ENCODE data around the gene LRRC8C.

The LRRC8C gene

DNA sequence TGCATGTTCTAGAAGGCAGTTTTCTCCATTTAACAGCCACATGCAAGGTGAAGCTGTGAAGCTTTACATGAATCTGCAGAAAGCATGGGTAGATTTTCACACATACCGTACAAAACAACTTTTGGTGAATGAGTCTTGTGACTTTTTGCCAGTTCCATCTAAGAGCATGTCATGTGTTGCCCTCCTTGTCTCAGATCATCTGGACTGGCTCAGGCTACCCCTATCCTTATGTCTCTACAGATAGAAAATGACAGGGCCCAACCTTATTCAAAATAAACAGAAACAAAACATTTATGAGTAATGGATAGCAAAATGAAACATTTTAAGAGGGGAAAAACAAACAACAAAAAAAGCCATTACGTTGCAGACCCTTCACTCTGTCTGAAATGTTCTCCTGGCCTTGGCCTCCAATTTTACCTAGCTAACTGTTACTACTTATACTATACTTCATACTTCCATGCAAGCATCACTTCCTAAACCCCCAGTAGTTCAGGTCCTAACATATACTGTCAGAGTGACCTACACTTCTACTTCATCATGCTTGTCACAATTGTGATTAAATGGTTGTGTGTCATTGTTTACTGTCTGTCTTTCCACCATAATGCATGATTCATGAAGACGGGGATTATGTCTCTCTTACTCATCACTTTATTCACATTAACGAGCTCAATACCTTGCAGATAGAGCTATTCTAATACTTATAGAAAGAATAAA, 39.0 kb downstream of the LRRC8C start:
- no peak for DNase-seq (ENCODE audit: low spot score)

DNA sequence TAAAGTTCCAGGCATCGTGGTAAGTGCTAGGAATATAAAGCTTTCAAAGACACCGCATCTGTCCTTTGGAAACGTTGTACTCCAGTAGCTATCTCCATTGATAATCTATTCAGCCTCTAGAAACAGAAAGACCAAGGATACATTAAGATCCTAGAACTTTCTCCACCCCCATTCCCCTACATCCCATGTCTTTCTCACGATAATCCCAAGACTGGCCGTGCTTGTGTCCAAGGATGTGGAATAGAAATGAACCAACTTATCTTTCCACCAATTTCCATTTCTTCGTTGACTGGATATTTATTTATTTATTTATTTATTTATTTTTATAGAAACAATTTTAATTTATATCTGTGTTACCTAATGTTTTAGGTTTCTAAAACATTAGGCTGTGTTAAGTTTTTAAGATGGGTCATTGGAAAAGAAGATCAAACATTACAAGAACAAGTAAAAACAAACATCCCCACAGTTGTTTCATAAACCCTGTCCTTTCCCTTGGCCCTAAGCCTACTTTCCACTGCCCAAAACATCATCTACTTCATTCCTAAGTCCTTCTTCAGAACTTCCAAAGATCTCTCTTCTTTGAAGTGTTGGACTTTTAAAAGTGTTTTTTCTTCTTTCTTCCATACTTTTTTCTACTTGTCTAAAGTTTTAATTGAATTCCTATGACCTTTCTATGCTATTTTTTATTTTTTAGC, 39.7 kb downstream of the LRRC8C start:
- DNase-seq (ENCODE audit: low spot score), result no peak

DNA sequence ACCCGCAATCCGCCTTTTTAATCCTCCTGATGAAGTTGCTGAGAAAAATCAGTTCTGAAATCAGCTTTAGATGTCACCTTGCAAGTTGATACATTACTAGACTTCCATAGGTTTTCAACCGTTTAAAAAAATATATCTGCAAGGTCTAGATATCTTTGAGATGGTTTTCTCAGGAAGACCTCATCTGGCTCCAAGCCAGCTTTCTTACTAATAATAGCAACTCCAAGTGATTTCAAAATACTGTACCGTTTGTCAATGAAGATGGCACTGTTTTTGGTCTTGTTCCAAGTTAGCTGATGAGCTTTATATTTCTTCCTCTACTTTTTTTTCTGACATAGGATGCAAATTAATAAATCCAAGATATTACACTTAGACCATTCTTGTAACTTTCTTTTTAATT, 40.3 kb downstream of the LRRC8C start:
- no peak for DNase-seq (ENCODE audit: low spot score)

DNA sequence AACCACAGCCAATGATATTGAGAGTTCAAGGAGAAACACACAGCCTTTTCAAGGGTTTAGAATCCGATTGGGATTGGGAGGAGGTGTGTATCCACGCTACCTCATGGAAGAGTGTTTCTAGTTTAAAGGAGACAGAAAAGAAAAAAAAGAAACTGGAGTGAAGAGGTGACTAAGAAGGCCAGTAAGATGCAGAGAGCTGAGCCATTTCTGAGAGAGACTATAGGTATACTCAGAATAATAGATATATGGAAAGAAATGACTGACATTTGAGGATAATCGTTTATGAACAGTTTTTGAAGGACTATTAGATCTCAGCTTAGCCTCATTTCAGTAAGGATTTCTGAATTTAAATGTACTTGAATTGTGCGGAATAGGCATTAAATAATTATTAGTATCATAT, 42.8 kb downstream of the LRRC8C start:
- DNase-seq (ENCODE audit: low spot score), result no peak

DNA sequence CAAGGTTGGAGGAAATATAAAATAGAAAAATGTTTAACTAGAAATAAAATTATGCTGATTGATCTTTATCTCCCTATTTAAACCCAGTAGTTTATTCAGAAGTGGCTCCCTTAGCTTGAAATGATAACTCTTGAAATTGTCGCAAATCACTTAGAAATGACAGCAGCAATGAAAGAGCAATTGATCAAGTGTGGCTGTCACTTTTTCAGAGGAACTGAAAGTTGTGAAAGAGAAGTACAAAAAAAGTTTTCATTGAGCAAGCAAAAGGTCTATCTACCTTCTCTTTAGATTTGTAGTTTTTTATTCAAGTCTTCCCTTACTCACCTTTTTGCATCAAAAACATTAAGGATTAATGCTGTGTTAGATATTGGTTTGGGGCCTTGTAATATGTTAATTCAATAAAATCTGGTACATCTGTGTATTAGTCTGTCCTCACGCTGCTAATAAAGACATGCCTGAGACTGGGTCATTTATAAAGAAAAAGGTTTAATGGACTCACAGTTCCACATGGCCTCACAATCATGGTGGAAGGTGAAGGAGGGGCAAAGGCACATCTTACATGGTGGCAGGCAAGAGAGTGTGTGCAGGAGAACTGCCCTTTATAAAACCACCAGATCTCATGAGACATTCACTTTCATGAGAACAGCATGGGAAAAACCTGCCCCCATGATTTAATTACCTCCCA, 48.3 kb downstream of the LRRC8C start:
- DNase-seq (ENCODE audit: low spot score), result no peak

DNA sequence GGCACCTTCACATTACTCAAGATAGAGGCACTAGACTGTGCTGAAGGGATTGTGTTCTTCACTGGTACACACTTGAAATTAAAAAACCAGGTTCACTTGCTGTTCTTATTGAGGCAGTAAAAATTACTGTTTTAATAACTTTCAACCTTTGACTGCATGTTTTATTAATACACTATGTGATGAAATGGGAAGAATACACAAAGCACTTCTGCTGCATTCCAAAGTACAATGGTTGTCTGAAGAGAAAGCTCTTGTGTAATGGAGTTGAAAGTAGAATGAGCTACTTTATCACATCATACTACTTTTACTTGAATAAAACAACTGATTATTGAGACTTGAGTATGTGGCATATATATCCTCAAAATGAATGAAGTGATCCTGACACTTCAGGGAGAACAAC, 49.7 kb downstream of the LRRC8C start:
- no peak for DNase-seq (ENCODE audit: low spot score)

DNA sequence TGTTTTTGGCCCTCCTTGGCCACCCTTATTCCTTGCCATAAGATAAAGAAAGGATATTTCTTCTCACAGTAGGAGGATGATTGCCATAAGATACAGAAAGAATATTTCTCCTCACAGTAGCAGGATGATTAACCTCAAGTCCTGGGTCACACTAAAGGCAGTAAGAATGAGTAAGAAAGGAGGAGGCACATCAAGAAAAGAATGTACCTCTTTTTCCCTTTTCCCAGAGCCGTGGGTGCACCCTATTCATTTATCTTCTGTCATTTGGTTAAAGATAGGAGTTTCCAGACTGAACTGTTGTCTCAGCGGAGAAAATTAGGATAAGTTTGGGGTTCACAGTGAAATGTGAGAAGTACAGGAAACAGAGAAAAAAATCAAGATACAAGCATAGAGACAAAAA, 52.5 kb downstream of the LRRC8C start:
- DNase-seq (ENCODE audit: low spot score), result no peak

DNA sequence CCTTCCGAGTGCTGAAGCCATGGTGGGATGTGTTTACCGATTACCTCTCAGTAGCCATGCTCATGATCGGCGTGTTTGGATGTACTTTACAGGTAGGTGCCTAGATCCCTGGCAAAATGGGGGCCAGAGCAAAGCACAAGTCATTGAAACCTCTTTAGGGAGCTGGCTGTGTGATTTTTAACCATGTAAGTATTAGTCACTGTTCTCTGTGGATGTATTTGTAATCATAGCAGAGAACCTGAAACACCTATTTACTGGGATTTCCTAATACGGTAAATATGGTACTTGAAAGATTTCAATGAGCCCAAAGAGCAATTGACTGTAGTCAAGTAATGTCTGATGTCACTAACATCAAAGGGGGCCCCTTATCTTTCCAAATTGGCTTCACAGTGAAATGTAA, 53.6 kb downstream of the LRRC8C start:
- no peak for DNase-seq (ENCODE audit: low spot score)

DNA sequence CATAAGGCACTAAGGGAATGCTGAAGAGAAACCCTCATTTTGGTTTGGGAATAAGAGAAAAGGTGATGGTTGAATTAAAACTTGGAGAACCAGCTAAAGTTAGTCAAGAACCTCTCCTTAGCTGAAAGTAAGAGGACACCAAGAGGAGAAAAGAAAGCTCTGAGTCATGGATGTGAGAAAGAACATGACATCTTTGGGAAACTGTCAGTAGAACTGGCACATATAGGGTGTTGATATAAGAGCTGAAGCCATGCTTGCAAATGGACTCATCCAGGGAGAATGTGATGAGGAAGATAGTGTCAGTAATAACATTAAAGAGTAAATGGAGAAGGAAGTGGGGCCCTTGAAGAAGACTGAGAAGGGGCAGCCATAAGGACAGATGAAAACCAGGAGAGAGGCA, 54.3 kb downstream of the LRRC8C start:
- no peak for DNase-seq (ENCODE audit: low spot score)

DNA sequence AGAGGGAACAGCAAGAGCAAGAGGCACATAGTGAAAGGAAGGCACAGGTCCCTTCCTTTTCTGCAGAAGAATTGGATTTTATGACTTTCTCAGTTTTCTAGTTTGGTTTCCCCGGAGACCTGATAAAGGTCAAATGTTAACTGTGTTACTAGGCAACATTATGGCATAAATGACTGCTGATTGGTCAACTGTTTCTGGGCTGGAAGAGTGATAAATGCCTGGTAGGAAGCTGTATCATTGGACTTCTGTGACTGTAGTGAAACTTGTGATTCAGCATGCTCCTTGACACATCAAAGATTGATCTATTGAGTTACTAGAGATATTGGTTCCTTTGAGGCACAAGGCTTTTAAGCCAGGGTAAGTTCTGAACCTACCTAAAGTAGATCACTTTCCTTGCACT, 55.7 kb downstream of the LRRC8C start:
- no peak for DNase-seq (ENCODE audit: low spot score)

DNA sequence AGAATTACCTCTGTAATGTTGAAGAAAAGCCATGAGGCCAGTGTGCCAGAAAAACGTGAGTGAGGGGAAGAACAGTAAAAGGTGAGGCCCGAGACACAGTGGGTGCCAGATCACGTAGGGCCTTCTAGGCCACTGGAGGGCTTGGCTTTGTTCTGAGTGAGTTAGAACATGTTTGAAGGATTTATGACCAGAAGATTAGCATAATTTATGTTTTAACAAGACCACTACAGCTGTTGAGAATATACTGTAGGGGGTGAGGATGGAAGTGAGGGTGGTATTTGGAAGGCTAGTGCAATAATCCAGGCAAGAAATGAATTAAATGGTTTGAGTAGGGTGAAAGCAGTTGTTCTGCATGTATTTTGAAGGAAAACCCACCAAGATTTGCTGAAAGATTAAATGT, 56.3 kb downstream of the LRRC8C start:
- no peak for DNase-seq (ENCODE audit: low spot score)

DNA sequence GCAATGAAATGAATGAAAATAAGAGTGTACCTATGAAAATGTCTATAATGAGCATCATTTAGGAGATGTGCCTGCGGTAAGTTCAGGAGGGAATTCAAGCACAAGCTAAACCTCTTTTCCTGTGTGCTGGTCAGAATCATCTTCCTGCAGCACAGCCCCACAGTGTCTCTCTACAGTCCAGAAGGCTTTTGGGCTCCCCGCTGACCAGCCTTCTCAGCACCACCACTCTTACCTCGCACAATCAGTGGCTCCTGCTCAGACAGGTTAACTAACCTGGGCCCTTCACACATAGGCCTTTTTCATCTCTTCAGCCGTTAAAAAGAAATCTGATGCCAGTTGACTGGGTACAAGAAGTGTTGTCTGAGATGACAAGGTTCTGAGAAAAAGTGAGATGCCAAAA, 57.7 kb downstream of the LRRC8C start:
- no peak for DNase-seq (ENCODE audit: low spot score)

DNA sequence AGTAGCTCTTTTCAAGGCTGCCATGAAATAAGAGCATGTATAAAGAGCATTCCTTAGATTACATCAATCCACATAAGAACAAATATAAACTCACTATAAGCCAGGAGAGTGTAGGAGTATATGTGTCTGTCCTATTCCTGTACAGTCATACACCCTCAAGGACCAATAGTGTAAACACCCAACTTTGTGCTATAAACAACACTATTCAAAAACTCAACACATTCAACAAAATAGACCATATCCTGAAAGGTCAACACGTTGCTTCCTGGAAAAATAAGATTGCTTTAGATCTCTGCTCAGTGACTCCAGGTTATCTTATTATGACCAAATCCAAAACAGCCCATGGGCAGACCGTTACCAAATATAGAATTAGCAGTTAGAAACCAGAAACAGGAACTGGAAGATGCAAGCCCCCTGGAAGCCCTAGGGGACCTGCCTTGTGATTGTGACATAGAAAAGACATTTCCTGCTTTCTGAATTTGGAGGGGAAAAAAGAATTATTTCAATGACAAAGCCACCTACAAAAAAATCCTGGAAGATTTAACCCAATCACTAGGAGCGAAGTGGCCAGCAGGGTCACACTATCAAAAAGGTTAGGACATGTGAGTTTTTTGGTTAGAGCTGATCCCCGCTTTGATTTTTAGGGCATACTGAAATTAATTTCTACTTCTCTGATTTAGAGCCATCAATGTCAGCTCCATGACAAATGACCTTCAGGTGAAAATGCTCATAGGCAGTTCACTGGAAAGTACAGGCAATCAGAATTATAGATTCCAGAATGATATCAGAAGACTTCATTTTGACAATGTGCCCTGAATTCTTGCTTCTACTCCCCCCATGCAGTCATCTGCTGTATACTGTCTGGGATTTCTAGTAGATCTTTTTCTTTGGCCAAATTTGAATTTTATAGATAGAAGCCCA, 59.9 kb downstream of the LRRC8C start:
- DNase-seq (ENCODE audit: low spot score), result no peak

DNA sequence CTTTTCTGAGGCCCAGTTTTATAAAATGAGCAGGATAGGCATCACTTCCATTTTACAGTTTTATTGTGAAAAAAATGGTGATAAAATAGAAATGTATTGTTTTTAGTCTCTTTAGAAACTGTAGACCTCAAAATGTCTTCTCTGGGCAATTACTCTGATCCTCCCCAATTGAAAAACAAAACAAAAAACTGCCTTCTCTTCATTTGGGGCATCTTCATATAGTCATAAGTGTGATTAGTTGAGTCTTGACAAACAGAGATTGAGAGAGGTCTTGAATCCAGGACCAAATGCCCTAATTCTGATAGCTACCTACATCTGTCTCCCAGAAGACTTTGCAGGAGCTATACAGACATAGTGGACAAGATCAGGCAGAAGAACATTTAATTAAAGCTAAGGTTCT, 62.9 kb downstream of the LRRC8C start:
- no peak for DNase-seq (ENCODE audit: low spot score)

DNA sequence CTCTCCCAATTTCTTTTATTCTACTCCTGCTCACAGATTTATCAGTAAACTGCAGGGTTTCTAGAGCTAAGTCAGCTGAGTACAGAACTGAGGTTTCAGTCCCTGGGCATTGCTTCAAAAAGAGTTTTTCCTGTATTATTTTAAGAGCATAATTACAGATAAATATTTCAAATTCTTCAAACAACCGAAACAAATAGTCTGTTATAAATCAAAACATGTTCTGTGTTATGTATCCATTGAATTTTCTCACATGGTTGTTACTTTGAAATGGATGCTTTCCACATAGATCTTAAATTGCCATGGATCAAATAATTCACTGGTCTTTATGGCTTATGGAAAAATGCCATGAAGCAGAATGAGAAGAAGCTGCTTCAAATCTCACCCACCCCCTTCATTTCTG, 64.5 kb downstream of the LRRC8C start:
- no peak for DNase-seq (ENCODE audit: low spot score)

DNA sequence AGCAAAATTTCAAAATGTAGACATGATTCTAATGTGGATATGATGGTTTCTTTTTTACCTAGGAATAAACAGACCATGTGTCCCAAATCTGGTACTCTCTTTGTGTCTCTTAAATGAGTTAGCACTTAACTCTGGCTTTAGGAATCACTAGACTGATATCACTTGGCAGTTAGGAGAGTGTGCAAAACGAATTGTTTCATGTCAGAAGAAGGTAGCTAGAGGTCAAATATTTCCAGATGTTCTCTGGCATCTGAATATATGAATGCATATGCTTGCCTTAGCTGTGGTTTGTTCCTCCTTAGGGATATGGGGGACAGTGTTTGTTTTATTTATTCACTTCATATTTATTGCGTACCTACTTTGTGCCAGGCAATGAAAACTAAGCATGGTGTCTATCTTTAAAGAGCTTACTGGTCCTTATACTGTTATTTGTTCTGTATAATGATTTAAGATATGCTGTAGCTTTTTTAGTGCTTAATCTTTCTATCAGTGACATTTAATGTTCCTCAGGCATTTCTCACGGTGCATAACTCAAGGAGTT, 65.2 kb downstream of the LRRC8C start:
- no peak for DNase-seq (ENCODE audit: low spot score)

DNA sequence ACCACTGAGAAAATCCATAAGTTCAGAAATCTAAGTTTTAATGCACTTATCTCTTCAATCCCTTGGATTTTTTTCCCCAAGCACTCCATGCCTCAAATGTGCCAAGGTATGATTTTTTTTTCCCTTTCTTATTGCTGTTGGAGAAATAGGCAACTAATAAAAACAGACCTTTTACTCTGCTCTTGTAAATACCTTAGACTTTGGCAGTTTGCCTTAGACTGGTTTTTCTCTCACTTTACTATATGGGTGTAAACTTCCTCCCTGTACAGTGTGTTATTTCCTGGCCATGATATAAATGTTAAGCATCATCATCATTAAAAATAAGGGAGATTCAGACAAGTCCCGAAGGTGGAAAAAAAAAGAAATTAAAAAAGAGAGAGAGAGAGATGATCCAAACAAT, 65.7 kb downstream of the LRRC8C start:
- DNase-seq (ENCODE audit: low spot score), result no peak

DNA sequence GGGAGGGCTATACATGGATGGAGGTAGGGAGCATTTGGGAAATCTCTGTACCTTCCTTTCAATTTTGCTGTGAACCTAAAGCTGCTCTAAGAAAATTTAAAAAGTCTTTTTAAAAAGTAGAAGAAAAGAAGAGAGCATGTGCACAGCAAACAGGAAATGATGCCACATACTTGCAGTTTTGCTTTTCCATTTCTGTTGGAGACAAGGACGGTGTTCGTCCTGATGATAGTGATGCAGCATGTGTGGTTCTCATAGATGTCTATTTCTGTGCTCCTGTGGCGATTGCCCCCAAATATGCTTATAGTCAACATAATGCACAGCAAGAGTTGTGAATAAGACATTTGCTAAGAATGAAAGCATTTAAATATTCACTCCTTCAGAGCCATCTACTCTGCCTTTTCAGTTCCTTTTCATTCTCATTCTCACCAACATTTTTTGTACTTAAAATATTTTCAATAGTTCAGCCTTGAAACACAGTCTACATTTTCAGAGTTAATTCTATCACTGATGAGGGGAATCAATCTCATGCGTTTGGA, 66.6 kb downstream of the LRRC8C start:
- no peak for DNase-seq (ENCODE audit: low spot score)

DNA sequence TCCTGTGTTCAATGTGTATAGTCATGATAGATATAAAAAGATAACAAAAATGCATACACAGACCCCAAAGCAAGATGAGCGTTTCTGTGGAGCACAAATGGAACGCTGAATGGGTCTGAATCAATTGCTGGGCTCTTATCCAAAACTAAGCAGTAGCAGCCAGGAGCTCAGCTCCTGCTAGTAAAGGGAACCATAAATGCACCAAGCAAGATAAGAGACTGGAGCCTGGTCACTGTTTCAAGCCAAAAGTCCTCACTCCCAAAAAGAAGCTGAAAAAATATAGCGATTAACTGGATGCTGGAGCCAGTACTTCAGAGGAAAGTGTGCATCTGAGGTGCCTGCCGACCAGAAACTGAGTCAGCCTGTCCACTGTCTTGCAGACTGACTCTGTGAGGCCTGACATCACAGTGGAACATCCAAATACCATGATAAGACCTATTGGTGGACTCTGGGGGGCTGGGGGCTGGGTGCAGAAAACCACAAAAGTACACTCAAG, 68.9 kb downstream of the LRRC8C start:
- DNase-seq (ENCODE audit: low spot score), result peak; percentile 71

DNA sequence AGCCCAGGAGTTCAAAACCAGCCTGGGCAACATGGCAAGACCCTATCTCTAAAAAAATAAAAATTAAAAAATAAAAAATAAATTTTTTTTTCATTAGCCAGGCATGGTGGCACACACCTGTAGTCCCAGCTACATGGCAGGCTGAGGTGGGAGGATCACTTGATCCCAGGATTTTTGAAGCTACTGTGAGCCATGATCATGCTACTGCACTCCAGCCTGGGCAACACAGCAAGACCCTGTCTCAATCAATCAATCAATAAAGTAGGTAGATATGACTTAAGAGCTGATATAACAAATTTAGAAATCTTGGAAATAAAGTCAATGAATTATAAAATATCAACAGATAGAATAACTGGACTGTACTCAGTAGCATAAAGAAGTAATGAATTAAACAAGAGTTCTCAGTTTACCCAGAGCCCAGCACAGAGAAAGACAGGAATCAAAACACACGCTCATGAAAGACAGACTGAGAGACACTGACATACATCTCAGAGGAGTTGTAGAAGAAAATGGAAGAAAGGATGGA, 69.7 kb downstream of the LRRC8C start:
- no peak for DNase-seq (ENCODE audit: low spot score)

DNA sequence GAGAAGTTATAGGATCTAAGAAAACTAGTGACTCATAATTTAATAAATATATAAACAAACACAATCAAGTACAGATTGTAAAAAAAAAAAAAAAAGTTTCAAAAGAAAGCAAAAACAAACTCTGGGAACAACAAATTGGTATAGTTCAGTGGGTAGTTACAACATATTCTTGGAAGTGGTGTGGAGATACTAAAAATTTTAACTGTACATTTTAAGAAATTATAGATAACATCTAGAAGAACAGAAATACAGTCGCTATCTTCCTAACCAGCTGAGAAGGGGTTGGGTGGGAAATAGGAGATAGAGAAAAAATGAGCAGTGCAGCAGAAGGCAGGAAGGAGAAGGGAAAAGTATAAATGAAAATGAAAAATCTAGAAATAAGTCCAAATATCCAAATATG, 70.5 kb downstream of the LRRC8C start:
- peak; percentile 56 for DNase-seq (ENCODE audit: low spot score)
